BLaER1 (cell line): Measurements from ENCODE around the gene ARHGAP26.

ENCODE experiments used
- H3K27ac ChIP-seq: shearing (Covaris generic); formaldehyde crosslinking; 2 replicates; pipeline ENCODE4 v1.8.1; 2022
- H3K27me3 ChIP-seq: shearing (Covaris generic); formaldehyde crosslinking; 2 replicates; pipeline ENCODE4 v1.8.1; 2022
- H3K36me3 ChIP-seq: shearing (Covaris generic); formaldehyde crosslinking; 2 replicates; pipeline ENCODE4 v1.8.1; 2022
- H3K4me1 ChIP-seq: shearing (Covaris generic); formaldehyde crosslinking; 2 replicates; pipeline ENCODE4 v1.8.1; 2022
- H3K4me2 ChIP-seq: shearing (Covaris generic); formaldehyde crosslinking; 2 replicates; pipeline ENCODE4 v1.8.1; 2022
- H3K4me3 ChIP-seq: shearing (Covaris generic); formaldehyde crosslinking; 2 replicates; pipeline ENCODE4 v1.8.1; 2022
- H3K9ac ChIP-seq: shearing (Covaris generic); formaldehyde crosslinking; 2 replicates; pipeline ENCODE4 v1.8.1; 2022
- H3K9me3 ChIP-seq: shearing (Covaris generic); formaldehyde crosslinking; 2 replicates; pipeline ENCODE4 v1.8.1; 2022
- H4K20me1 ChIP-seq: shearing (Covaris generic); formaldehyde crosslinking; 2 replicates; pipeline ENCODE4 v1.8.1; 2022
- Cebpa-rat ChIP-seq: shearing (Covaris generic); IDR thresholded peaks from 2 replicates; pipeline ENCODE4 v1.8.1; 2022

ARHGAP26 gene

GRCh38 chr5:142970440-142971030 is 200.4 kb downstream of the ARHGAP26 start:
- H3K9me3 ChIP-seq: peaks cover 13% of the 10 kb centered on the region
- H4K20me1 ChIP-seq: no peaks in the 10 kb centered on the region
- 0 out of 2 replicates have a peak overlapping the region, but pooled peaks have one; percentile 32 for H3K27ac ChIP-seq
- no peaks in the 10 kb centered on the region for H3K27me3 ChIP-seq
- peaks cover 68% of the 10 kb centered on the region for H3K4me1 ChIP-seq
- H3K4me3 ChIP-seq: no peak overlapping the region
- H3K9ac ChIP-seq: no peak overlapping the region
- H3K4me2 ChIP-seq: no peak overlapping the region
- 0 out of 2 replicates have a peak, but pooled peaks cover 5% of the 10 kb centered on the region for H3K36me3 ChIP-seq
- TF ChIP-seq Cebpa-rat: no peak

GRCh38 chr5:142971303-142972013 is 201.3 kb downstream of the ARHGAP26 start:
- H3K36me3 ChIP-seq: 0 out of 2 replicates have a peak, but pooled peaks cover 5% of the 10 kb centered on the region
- no peak overlapping the region for H3K4me3 ChIP-seq
- H4K20me1 ChIP-seq: no peaks in the 10 kb centered on the region
- peaks cover 76% of the 10 kb centered on the region for H3K4me1 ChIP-seq
- no peak for TF ChIP-seq Cebpa-rat
- peak overlapping the region; percentile 57 for H3K4me2 ChIP-seq
- no peaks in the 10 kb centered on the region for H3K27me3 ChIP-seq
- H3K9me3 ChIP-seq: peaks cover 13% of the 10 kb centered on the region
- H3K27ac ChIP-seq: peak overlapping the region; percentile 70
- peak overlapping the region; percentile 6; the same call in 1 of the 2 replicates for H3K9ac ChIP-seq

- TF ChIP-seq Cebpa-rat: no peak
- peak overlapping the region; percentile 57 for H3K4me2 ChIP-seq
- no peaks in the 10 kb centered on the region for H3K27me3 ChIP-seq
- H3K27ac ChIP-seq: peak overlapping the region; percentile 70
- H4K20me1 ChIP-seq: no peaks in the 10 kb centered on the region
- no peak overlapping the region for H3K4me3 ChIP-seq
- H3K9me3 ChIP-seq: peaks cover 13% of the 10 kb centered on the region
- H3K9ac ChIP-seq: peak overlapping the region; percentile 6; the same call in 1 of the 2 replicates
- H3K4me1 ChIP-seq: peaks cover 83% of the 10 kb centered on the region
- 0 out of 2 replicates have a peak, but pooled peaks cover 5% of the 10 kb centered on the region for H3K36me3 ChIP-seq
These were observed 201.9 kb downstream of the ARHGAP26 start for GRCh38 chr5:142972064-142972570.

DNA sequence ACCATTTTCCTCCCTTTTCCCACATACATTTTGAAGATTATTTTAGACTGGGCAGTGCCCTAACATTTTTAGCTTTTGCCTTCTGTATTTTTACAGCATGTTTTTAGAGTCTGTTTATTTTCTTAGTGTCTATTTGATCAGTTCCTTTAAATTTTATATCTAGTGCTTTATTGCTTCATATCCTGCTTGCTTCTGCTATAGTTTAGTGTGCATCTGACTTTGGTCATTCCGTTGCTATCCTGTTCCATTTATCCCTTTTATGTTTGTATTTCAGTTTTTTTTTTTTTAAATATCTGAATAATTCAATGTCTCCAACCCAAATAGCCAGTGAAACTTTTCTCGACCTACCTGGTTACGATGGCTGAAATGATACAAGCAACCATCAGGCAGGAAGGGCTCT is 203.8 kb downstream of the ARHGAP26 start:
- peaks cover 96% of the 10 kb centered on the region for H3K4me1 ChIP-seq
- no peak overlapping the region for H3K4me3 ChIP-seq
- peak overlapping the region; percentile 53 for H3K27ac ChIP-seq
- H3K27me3 ChIP-seq: no peaks in the 10 kb centered on the region
- H3K36me3 ChIP-seq: 0 out of 2 replicates have a peak, but pooled peaks cover 5% of the 10 kb centered on the region
- H4K20me1 ChIP-seq: no peaks in the 10 kb centered on the region
- H3K4me2 ChIP-seq: peak overlapping the region; percentile 46
- peaks cover 13% of the 10 kb centered on the region for H3K9me3 ChIP-seq
- H3K9ac ChIP-seq: no peak overlapping the region
- TF ChIP-seq Cebpa-rat: no peak

DNA sequence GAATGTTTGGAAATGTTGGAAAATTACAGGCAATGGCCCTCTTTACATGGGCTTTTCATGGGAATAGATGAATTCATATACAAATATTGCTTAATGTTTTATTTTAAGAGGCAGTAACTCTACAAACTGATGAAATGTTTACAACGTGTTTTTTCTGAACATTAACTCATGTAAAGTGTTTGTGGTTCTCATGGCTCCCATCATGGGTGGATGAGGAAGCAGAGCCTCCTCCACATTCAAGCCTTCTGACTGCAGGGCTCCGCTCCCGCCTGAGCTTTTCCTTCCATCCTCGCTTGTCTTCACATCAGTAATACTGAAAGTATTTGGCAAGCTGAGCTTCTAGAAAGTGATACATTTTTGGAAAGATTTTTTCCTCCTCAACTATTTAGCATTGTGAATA is 204.2 kb downstream of the ARHGAP26 start:
- Histone ChIP-seq H4K20me1 (no peaks in the 10 kb centered on the region), H3K27me3 (no peaks in the 10 kb centered on the region), H3K4me3 (no peak overlapping the region), H3K36me3 (0 out of 2 replicates have a peak, but pooled peaks cover 5% of the 10 kb centered on the region), H3K27ac (peak overlapping the region; percentile 32; the same call in 1 of the 2 replicates), H3K9me3 (peaks cover 13% of the 10 kb centered on the region), H3K9ac (no peak overlapping the region), H3K4me2 (peak overlapping the region; percentile 46), H3K4me1 (peaks cover 96% of the 10 kb centered on the region)
- no peak for TF ChIP-seq Cebpa-rat

- no peak for TF ChIP-seq Cebpa-rat
- 0 out of 2 replicates have a peak, but pooled peaks cover 5% of the 10 kb centered on the region for H3K36me3 ChIP-seq
- peaks cover 82% of the 10 kb centered on the region for H3K4me1 ChIP-seq
- peak overlapping the region; percentile 61; the same call in 1 of the 2 replicates for H3K9ac ChIP-seq
- no peaks in the 10 kb centered on the region for H4K20me1 ChIP-seq
- H3K27ac ChIP-seq: peak overlapping the region; percentile 83
- peaks cover 13% of the 10 kb centered on the region for H3K9me3 ChIP-seq
- H3K4me3 ChIP-seq: no peak overlapping the region
- no peaks in the 10 kb centered on the region for H3K27me3 ChIP-seq
- peak overlapping the region; percentile 72 for H3K4me2 ChIP-seq
These were observed 206.7 kb downstream of the ARHGAP26 start for GRCh38 chr5:142976861-142977260.

GRCh38 chr5:142977363-142978051 is 207.3 kb downstream of the ARHGAP26 start:
- Histone ChIP-seq H3K27ac (peak overlapping the region; percentile 83), H3K36me3 (0 out of 2 replicates have a peak, but pooled peaks cover 5% of the 10 kb centered on the region), H3K4me1 (peaks cover 82% of the 10 kb centered on the region), H4K20me1 (no peaks in the 10 kb centered on the region), H3K4me3 (peak overlapping the region; percentile 7; the same call in 1 of the 2 replicates), H3K9ac (peak overlapping the region; percentile 61), H3K4me2 (peak overlapping the region; percentile 72), H3K9me3 (peaks cover 13% of the 10 kb centered on the region), H3K27me3 (no peaks in the 10 kb centered on the region)
- TF ChIP-seq Cebpa-rat: no peak

- peaks cover 13% of the 10 kb centered on the region for H3K9me3 ChIP-seq
- peaks cover 82% of the 10 kb centered on the region for H3K4me1 ChIP-seq
- H3K36me3 ChIP-seq: 0 out of 2 replicates have a peak, but pooled peaks cover 5% of the 10 kb centered on the region
- peak overlapping the region; percentile 83 for H3K27ac ChIP-seq
- H3K27me3 ChIP-seq: no peaks in the 10 kb centered on the region
- H4K20me1 ChIP-seq: no peaks in the 10 kb centered on the region
- H3K9ac ChIP-seq: peak overlapping the region; percentile 61
- 0 out of 2 replicates have a peak overlapping the region, but pooled peaks have one; percentile 7 for H3K4me3 ChIP-seq
- TF ChIP-seq Cebpa-rat: no peak
- peak overlapping the region; percentile 72 for H3K4me2 ChIP-seq
These were observed 208.1 kb downstream of the ARHGAP26 start for GRCh38 chr5:142978252-142978651.

- Histone ChIP-seq H3K9ac (no peak overlapping the region), H3K4me3 (no peak overlapping the region), H3K27ac (peak overlapping the region; percentile 83), H3K36me3 (0 out of 2 replicates have a peak, but pooled peaks cover 5% of the 10 kb centered on the region), H3K27me3 (no peaks in the 10 kb centered on the region), H3K9me3 (peaks cover 13% of the 10 kb centered on the region), H3K4me1 (peaks cover 79% of the 10 kb centered on the region), H3K4me2 (peak overlapping the region; percentile 72; the same call in 1 of the 2 replicates), H4K20me1 (no peaks in the 10 kb centered on the region)
- TF ChIP-seq Cebpa-rat: no peak
These were observed 208.5 kb downstream of the ARHGAP26 start for GRCh38 chr5:142978726-142979125.
